GM15510 (cell line): ENCODE measurements around the gene AKT1.
A peak's percentile ranks its signal among the peaks of the same experiment; 100 is the strongest.

ENCODE experiments used
- POLR2A ChIP-seq: IDR thresholded peaks from 3 replicates; pipeline ENCODE4 v1.6.1; 2011; ENCODE audit warnings: borderline replicate concordance; ENCODE audit not compliant: insufficient read length; ENCODE audit errors: extremely low read depth

The AKT1 gene

GRCh38 chr14:104766256-104766862 is 29.2 kb downstream of the AKT1 start:
- TF ChIP-seq POLR2A: no peak

GRCh38 chr14:104765517-104765916 is 30.0 kb downstream of the AKT1 start:
- no peak for TF ChIP-seq POLR2A

- TF ChIP-seq POLR2A: no peak
These were observed 36.3 kb downstream of the AKT1 start for GRCh38 chr14:104758981-104759969.

GRCh38 chr14:104757681-104758392 is 37.7 kb downstream of the AKT1 start:
- no peak for TF ChIP-seq POLR2A

- no peak for TF ChIP-seq POLR2A
These were observed 38.3 kb downstream of the AKT1 start for GRCh38 chr14:104757238-104757585.

GRCh38 chr14:104756477-104757237 is 38.9 kb downstream of the AKT1 start:
- TF ChIP-seq POLR2A: no peak

- no peak for TF ChIP-seq POLR2A
These were observed 39.9 kb downstream of the AKT1 start for GRCh38 chr14:104755621-104756020.

- no peak for TF ChIP-seq POLR2A
These were observed 41.2 kb downstream of the AKT1 start for GRCh38 chr14:104754213-104754851.

GRCh38 chr14:104753528-104754212 is 41.9 kb downstream of the AKT1 start:
- no peak for TF ChIP-seq POLR2A

GRCh38 chr14:104752735-104753527 is 42.6 kb downstream of the AKT1 start, which contains the start of gene SIVA1:
Gene SIVA1 (plus strand): TSS chr14:104753147. CDS start chr14:104753202, 55 bp downstream.
- peak; percentile 80 for TF ChIP-seq POLR2A

GRCh38 chr14:104752423-104752734 is 43.2 kb downstream of the AKT1 start:
- TF ChIP-seq POLR2A: peak; percentile 48

- no peak for TF ChIP-seq POLR2A
These were observed 43.8 kb downstream of the AKT1 start for GRCh38 chr14:104751539-104752422.
